ENCODE results near the gene ADAMTSL2.

The ADAMTSL2 gene

DNA sequence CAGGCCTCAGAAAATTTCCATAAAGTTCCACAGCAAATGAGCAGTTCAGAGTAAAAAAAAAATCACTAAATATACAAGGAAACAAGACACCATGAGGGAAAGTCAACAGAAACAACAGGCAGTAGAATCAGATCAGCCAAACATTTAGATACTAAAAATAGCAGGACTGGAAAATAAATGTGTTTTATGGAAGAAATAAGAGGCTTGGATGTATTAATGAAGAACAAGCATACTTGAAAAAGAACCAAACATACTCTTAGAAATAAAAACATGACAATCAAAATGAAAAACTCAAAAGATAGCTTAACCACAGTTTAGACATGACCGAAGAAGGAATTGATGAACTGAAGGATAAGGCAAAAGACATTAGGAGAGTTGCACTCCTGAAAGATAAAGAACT is 32.4 kb upstream of the ADAMTSL2 start:
- DNase-seq, result no peak

GRCh38 chr9:133505186-133505830 is 29.2 kb upstream of the ADAMTSL2 start:
- no peak for DNase-seq

DNA sequence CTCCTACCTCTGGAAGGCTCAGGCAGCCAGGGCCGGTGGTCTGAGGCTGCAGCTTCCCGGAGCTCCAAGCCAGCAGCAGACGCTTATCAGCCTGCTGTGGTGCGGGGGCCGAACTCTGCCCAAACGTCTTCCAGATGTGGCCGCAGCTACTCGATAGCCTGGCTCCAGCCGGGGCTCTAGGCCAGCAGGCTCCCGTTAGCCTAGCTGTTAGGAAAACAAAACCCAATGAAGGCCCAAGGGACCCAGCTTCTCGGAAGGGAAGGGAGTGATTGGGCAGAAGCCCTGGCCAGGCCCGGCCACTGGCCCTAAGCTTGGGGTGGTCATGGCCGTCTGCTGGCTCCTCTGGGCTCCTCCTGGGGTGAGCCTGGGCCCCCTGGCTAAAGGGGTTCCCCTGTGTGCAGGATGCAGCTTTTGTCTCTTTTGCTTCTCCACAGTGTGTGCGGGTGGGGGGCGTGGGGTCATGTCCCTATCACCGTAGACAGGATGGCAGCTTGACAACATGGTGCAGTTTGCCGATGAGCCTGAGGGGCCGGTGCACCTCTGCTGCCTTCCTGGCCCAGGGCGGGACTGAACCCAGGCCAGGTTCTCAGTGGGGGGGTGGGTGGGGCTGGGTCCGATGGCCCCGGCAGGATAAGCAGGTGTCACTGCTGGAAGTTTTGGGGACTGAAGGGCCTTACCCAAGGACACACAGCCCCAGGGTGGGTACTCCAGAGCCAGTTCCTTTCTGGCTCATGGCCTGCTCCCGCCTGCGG is 28.4 kb upstream of the ADAMTSL2 start:
- no peak for DNase-seq

DNA sequence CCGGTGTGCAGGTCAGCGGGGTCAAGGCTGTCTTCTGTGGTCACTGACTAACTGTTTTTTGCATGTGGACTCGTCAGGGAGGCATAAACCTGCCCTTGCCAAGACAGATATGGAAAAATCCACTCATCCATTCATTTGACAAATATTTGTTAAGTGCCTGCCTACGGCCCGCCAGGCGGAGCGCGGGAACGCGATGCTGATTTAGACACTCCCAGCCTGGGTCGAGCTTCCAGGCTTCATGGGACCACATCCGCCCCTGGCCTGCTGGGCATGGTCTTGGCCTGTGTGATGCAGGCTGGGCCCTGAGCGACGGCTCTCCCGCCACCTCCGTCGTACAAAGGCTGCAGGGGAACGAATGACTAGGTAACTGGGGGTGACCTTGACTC is 27.9 kb upstream of the ADAMTSL2 start:
- DNase-seq, result no peak

DNA sequence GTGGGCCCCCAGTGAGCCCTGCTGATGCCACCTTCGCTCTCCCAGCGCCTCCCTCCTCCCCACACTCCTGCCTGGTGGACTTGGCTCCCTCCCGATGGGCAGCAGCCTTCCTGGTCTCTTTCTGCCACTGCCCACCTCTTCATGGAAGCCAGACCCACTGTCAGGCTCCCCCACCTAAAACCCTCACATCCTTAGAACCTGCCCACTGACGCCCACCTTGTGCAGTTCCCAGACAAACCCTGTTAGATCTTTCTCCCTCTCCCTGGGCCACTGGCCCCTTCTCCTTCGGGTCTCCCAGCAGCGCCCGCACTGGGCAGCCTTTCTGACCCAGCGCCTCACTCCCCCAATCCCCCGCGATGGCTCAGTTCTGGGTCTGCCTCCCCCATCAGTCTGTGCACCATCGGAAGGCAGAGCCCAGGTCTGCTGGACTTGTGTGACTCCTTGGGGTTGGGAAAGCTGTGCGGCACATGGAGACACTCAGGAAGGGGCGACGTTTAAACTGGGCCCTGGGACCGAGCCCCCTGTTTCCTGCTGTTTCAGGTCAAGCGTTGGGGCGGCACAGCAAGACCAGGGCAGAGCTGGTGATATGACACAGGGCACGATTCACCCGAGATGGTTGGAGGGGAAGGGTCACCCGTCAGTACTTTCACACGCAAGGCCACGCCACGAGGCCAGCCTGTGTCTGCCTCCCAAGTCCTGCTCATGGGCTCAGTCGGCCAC is 27.1 kb upstream of the ADAMTSL2 start:
- no peak for DNase-seq

- DNase-seq, result no peak
Observed at GRCh38 chr9:133508046-133508445, 26.5 kb upstream of the ADAMTSL2 start.

DNA sequence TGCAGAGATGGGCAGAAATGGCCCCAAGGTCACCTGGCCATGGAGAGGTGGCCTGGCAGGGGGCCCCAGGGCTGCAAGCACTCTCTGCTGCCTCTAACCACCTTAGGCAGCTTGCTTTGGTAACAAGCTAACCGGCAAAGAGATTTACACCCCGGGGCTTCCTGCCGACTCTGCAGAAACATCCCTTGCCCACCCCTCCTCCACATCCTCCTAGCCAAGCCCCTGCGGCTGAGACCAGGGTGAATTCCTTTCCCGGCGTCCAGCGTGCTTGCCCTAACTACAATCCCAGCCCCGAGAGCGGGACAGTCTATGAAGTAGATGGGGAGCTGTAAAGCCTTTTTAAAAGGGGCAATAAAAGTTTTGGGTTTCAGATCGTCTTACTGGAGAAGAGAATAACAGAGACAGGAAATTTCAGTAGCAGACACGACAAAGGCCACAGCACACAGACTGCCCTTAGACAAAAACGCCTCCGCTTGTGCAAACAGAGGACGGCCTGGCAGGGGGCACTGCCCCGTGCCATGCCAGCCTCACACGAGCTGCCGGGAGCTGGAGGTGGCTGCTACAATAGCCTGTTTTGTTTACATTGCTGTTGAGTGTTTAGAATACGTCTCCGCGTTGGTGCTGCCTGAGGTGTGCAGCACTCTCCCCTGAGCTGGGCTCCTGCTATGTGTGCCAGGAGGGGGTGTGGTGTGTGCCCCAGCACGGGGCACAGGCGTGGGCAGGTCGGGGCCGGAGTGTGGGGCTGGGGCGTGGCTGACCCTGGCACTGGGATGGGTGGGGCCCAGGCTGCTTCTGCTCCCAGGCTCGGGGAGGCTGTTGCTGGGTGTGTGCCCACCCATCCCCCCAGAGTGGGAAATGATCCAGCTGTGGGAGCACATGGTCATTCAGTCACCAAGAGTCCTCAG is 25.1 kb upstream of the ADAMTSL2 start:
- DNase-seq, result no peak

- DNase-seq, result no peak
Observed at GRCh38 chr9:133510926-133511505, 23.5 kb upstream of the ADAMTSL2 start.

DNA sequence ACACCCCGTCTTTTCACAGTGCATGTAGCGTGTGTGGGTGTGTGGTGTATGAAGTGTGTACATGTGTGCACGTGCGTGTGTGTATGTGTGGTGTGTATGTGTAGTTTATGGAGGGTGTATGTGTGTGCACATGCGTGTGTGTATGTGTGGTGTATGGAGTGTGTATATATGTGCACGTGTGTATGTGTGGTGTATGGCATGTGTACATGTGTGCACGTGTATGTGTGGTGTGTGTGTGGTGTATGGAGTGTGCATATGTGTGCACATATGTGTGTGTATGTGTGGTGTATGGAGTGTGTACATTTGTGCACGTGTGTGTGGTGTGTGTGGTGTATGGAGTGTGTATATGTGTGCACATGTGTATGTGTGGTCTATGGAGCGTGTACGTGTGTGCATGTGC is 22.9 kb upstream of the ADAMTSL2 start:
- DNase-seq, result no peak

DNA sequence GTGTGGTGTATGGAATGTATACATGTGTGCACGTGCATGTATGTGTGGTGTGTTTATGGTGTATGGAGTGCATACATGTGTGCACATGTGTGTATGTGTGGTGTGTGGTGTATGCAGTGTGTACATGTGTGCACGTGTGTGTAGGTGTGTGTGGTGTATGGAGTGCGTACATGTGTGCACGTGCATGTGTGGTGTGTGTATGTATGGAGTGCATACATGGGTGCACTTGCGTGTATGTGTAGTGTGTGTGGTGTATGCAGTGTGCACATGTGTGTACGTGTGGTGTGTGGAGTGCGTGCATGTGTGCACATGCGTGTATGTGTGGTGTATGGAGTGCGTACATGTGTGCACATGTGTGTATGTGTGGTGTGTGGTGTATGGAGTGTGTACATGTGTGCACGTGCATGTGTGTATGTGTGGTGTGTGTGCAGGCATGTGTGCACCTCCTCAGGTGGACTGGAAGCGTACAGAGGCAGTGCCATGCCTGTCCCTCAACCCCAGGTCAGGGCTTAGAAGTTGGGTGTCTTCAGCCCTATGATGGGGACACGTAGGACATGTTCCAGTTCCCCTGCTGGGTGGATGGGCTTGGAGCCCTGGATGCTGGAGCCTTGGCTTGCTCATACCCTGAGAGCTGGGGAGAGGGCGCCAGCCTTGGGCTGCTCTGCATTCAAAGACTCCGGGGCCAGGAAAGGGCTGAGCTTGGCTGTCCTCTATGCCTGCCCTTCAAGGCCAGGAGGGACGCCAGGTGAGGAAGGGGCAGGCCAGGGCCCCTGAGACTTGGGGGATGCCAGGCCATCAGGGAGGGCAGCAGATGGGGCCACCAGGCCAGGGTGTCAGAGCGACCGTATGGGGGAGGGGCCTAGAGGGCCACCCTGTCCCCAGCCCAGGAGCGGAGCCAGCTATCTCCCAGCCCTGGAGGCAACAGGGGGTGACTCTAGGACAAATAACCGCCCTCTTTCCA is 22.0 kb upstream of the ADAMTSL2 start:
- DNase-seq, result no peak

DNA sequence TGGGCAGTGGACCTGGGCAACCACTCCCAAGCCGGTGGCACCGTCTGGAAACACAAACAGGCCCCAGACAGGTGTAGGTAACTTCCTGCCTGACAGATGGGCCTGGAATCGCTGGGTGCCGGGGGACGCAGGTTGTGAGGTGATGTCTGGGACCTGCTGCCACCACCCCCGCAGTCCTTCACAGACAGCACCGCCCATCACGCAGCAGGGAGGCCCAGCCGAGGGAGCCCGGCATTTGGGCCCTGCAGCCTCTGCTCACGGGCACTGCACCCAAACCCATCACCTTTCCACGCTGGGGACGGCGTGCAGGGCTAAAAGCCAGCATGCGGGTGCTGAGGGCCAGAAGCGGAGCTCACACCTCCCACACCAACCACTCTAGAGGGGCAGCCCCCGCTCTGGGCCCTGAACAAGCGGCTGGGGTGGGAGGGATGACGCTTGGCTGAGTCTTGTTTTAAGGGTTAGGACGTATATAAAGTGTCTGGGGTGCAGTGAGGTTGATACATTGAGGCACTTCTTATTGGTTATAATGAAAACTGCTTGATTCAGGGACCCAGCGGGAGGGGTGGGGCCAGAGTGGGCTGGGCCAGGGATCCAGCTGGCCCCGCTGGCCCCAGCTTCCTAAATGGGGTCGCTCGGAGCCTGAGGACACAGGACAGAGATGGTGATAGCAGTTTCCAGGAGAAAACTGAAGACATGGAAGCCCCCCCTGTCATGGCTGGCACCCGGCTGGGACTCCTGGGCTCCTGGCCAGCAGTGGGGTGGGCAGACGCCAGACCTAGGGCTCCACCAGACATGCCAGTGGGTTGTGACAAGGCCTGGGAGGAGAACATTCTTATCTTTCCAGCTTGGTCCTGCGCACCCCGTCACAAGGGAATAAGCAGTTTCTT is 21.0 kb upstream of the ADAMTSL2 start:
- no peak for DNase-seq

- DNase-seq, result no peak
Observed at GRCh38 chr9:133514460-133515239, 19.9 kb upstream of the ADAMTSL2 start.

DNA sequence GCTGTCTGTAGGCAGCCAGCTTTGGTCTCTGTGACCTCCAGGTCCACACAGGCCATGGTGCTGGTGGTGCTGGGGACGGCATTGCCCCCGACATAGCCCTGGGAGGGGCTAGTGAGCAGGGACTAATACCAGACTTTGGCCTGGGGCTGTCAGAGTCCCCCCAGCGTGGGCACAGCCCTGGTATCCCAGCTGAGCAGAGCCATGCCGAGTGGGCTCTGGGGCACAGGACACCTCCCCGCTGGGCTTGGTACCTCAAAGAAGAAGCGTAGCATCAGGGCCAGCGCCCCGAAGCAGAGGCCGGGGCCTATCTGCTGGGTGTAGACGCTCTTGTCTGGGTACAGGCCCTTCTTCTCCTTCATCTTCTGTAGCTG is 19.3 kb upstream of the ADAMTSL2 start:
- no peak for DNase-seq

- DNase-seq, result no peak
Observed at GRCh38 chr9:133515615-133516255, 18.8 kb upstream of the ADAMTSL2 start.

GRCh38 chr9:133516256-133516960 is 18.1 kb upstream of the ADAMTSL2 start:
- DNase-seq, result no peak

GRCh38 chr9:133516961-133517350 is 17.5 kb upstream of the ADAMTSL2 start:
- DNase-seq, result no peak

GRCh38 chr9:133517711-133518110 is 16.8 kb upstream of the ADAMTSL2 start:
- DNase-seq, result no peak

- no peak for DNase-seq
Observed at GRCh38 chr9:133518200-133518599, 16.3 kb upstream of the ADAMTSL2 start.
